ENCODE results near the gene SYNCRIP. TPM values are rescaled to one million over a fixed set of nuclear protein-coding genes. Genes with fewer than 3 reads are reported as not detected.
"Not testable (repeated sequence)": the region's sequence is repeated elsewhere in the genome, so short reads cannot be mapped to it uniquely, and the experiment has no call there.

Gene SYNCRIP
- polyA plus RNA-seq (2013, experiment 1 of 4): 178 TPM
- polyA plus RNA-seq (2013, experiment 2 of 4): 188 TPM
- 100 TPM for polyA plus RNA-seq (2013, experiment 3 of 4)
- 121 TPM for polyA plus RNA-seq (2013, experiment 4 of 4)

GRCh38 chr6:85642774-85643536 lies at the start of gene SYNCRIP:
SYNCRIP (minus strand) TSS chr6:85642886; CDS start chr6:85641439, 1,447 bp downstream.
- Histone ChIP-seq H3K4me1 (ENCODE audit: control insufficient read depth, insufficient read depth, low read length) (peaks cover 22% of the 10 kb centered on the region), H3K36me3 (ENCODE audit: control insufficient read depth, insufficient read depth, low read length) (peaks cover 9% of the 10 kb centered on the region), H3K27ac (ENCODE audit: insufficient read depth, low read depth, low read length, poor library complexity, severe bottlenecking) (peak within 1 kb of the TSS; percentile 99), H3K9me3 (ENCODE audit: control insufficient read depth, low read length) (no peaks in the 10 kb centered on the region), H3K4me3 (ENCODE audit: insufficient read depth, low read depth, low read length) (peak within 1 kb of the TSS; percentile 99), H3K27me3 (ENCODE audit: control insufficient read depth, insufficient read depth, low read length, poor library complexity, severe bottlenecking) (no peaks in the 10 kb centered on the region)
- 0% methylated on average over 70 to 76 of the region's 76 CpGs for WGBS, 2 experiments

GRCh38 chr6:85691478-85691877 lies 48.8 kb upstream of the SYNCRIP start:
- no peak overlapping the region for H3K4me3 ChIP-seq (ENCODE audit: insufficient read depth, low read depth, low read length)
- H3K27me3 ChIP-seq (ENCODE audit: control insufficient read depth, insufficient read depth, low read length, poor library complexity, severe bottlenecking): no peaks in the 10 kb centered on the region
- H3K27ac ChIP-seq (ENCODE audit: insufficient read depth, low read depth, low read length, poor library complexity, severe bottlenecking): no peak overlapping the region
- no peaks in the 10 kb centered on the region for H3K4me1 ChIP-seq (ENCODE audit: control insufficient read depth, insufficient read depth, low read length)
- H3K36me3 ChIP-seq (ENCODE audit: control insufficient read depth, insufficient read depth, low read length): no peaks in the 10 kb centered on the region
- 89 to 100% methylated on average over 1 of the region's 1 CpG for WGBS, 2 experiments
- no peaks in the 10 kb centered on the region for H3K9me3 ChIP-seq (ENCODE audit: control insufficient read depth, low read length)

- no peaks in the 10 kb centered on the region for H3K36me3 ChIP-seq (ENCODE audit: control insufficient read depth, insufficient read depth, low read length)
- no peak overlapping the region for H3K4me3 ChIP-seq (ENCODE audit: insufficient read depth, low read depth, low read length)
- H3K27me3 ChIP-seq (ENCODE audit: control insufficient read depth, insufficient read depth, low read length, poor library complexity, severe bottlenecking): no peaks in the 10 kb centered on the region
Observed at GRCh38 chr6:85690071-85690470, 47.4 kb upstream of the SYNCRIP start.

GRCh38 chr6:85685713-85686112 lies 43.0 kb upstream of the SYNCRIP start:
- Histone ChIP-seq H3K36me3 (ENCODE audit: control insufficient read depth, insufficient read depth, low read length) (no peaks in the 10 kb centered on the region), H3K4me3 (ENCODE audit: insufficient read depth, low read depth, low read length) (no peak overlapping the region), H3K27ac (ENCODE audit: insufficient read depth, low read depth, low read length, poor library complexity, severe bottlenecking) (no peak overlapping the region), H3K4me1 (ENCODE audit: control insufficient read depth, insufficient read depth, low read length) (no peaks in the 10 kb centered on the region), H3K27me3 (ENCODE audit: control insufficient read depth, insufficient read depth, low read length, poor library complexity, severe bottlenecking) (no peaks in the 10 kb centered on the region), H3K9me3 (ENCODE audit: control insufficient read depth, low read length) (no peaks in the 10 kb centered on the region)
- WGBS, 2 experiments: 94 to 97% methylated on average over 4 of the region's 4 CpGs

More at GRCh38 chr6:85690071-85690470, 47.4 kb upstream of the SYNCRIP start:
- Histone ChIP-seq H3K27ac (ENCODE audit: insufficient read depth, low read depth, low read length, poor library complexity, severe bottlenecking) (no peak overlapping the region), H3K4me1 (ENCODE audit: control insufficient read depth, insufficient read depth, low read length) (no peaks in the 10 kb centered on the region), H3K9me3 (ENCODE audit: control insufficient read depth, low read length) (no peaks in the 10 kb centered on the region)

- no peaks in the 10 kb centered on the region for H3K36me3 ChIP-seq (ENCODE audit: control insufficient read depth, insufficient read depth, low read length)
- H3K4me1 ChIP-seq (ENCODE audit: control insufficient read depth, insufficient read depth, low read length): peaks cover 3% of the 10 kb centered on the region
- H3K4me3 ChIP-seq (ENCODE audit: insufficient read depth, low read depth, low read length): no peak overlapping the region
- no peaks in the 10 kb centered on the region for H3K9me3 ChIP-seq (ENCODE audit: control insufficient read depth, low read length)
- 96% methylated on average over 2 of the region's 2 CpGs for WGBS, 2 experiments
- H3K27ac ChIP-seq (ENCODE audit: insufficient read depth, low read depth, low read length, poor library complexity, severe bottlenecking): no peak overlapping the region
- no peaks in the 10 kb centered on the region for H3K27me3 ChIP-seq (ENCODE audit: control insufficient read depth, insufficient read depth, low read length, poor library complexity, severe bottlenecking)
Observed at GRCh38 chr6:85684809-85685171, 42.1 kb upstream of the SYNCRIP start.

GRCh38 chr6:85684133-85684808 lies 41.6 kb upstream of the SYNCRIP start:
- Histone ChIP-seq H3K4me3 (ENCODE audit: insufficient read depth, low read depth, low read length) (no peak overlapping the region), H3K27ac (ENCODE audit: insufficient read depth, low read depth, low read length, poor library complexity, severe bottlenecking) (no peak overlapping the region), H3K36me3 (ENCODE audit: control insufficient read depth, insufficient read depth, low read length) (no peaks in the 10 kb centered on the region), H3K9me3 (ENCODE audit: control insufficient read depth, low read length) (no peaks in the 10 kb centered on the region), H3K27me3 (ENCODE audit: control insufficient read depth, insufficient read depth, low read length, poor library complexity, severe bottlenecking) (no peaks in the 10 kb centered on the region), H3K4me1 (ENCODE audit: control insufficient read depth, insufficient read depth, low read length) (peaks cover 7% of the 10 kb centered on the region)
- 44 to 48% methylated on average over 2 of the region's 2 CpGs for WGBS, 2 experiments

- H3K9me3 ChIP-seq (ENCODE audit: control insufficient read depth, low read length); H3K27ac ChIP-seq (ENCODE audit: insufficient read depth, low read depth, low read length, poor library complexity, severe bottlenecking); H3K27me3 ChIP-seq (ENCODE audit: control insufficient read depth, insufficient read depth, low read length, poor library complexity, severe bottlenecking); H3K4me1 ChIP-seq (ENCODE audit: control insufficient read depth, insufficient read depth, low read length); H3K4me3 ChIP-seq (ENCODE audit: insufficient read depth, low read depth, low read length); H3K36me3 ChIP-seq (ENCODE audit: control insufficient read depth, insufficient read depth, low read length): not testable (repeated sequence)
- 92 to 94% methylated on average over 4 of the region's 4 CpGs for WGBS, 2 experiments
Observed at GRCh38 chr6:85681899-85682298, 39.2 kb upstream of the SYNCRIP start.

- H3K4me3 ChIP-seq (ENCODE audit: insufficient read depth, low read depth, low read length): no peak overlapping the region
- H3K4me1 ChIP-seq (ENCODE audit: control insufficient read depth, insufficient read depth, low read length): peaks cover 16% of the 10 kb centered on the region
- no peak overlapping the region for H3K27ac ChIP-seq (ENCODE audit: insufficient read depth, low read depth, low read length, poor library complexity, severe bottlenecking)
- H3K9me3 ChIP-seq (ENCODE audit: control insufficient read depth, low read length): no peaks in the 10 kb centered on the region
- no peaks in the 10 kb centered on the region for H3K27me3 ChIP-seq (ENCODE audit: control insufficient read depth, insufficient read depth, low read length, poor library complexity, severe bottlenecking)
- WGBS, 2 experiments: 91 to 92% methylated on average over 7 of the region's 7 CpGs
- H3K36me3 ChIP-seq (ENCODE audit: control insufficient read depth, insufficient read depth, low read length): no peaks in the 10 kb centered on the region
Observed at GRCh38 chr6:85680388-85680787, 37.7 kb upstream of the SYNCRIP start.

- H3K36me3 ChIP-seq (ENCODE audit: control insufficient read depth, insufficient read depth, low read length): no peaks in the 10 kb centered on the region
- peak overlapping the region; percentile 91 for H3K27ac ChIP-seq (ENCODE audit: insufficient read depth, low read depth, low read length, poor library complexity, severe bottlenecking)
- WGBS, 2 experiments: 35 to 37% methylated on average over 8 to 13 of the region's 14 CpGs
- H3K4me3 ChIP-seq (ENCODE audit: insufficient read depth, low read depth, low read length): peak overlapping the region; percentile 95
- H3K4me1 ChIP-seq (ENCODE audit: control insufficient read depth, insufficient read depth, low read length): peaks cover 21% of the 10 kb centered on the region
- H3K27me3 ChIP-seq (ENCODE audit: control insufficient read depth, insufficient read depth, low read length, poor library complexity, severe bottlenecking): no peaks in the 10 kb centered on the region
- no peaks in the 10 kb centered on the region for H3K9me3 ChIP-seq (ENCODE audit: control insufficient read depth, low read length)
Observed at GRCh38 chr6:85679445-85680123, 36.9 kb upstream of the SYNCRIP start.
